Endothelial cell of umbilical vein (primary cell): ENCODE results near the gene NACA. TPM values are rescaled to one million over a fixed set of nuclear protein-coding genes. Genes with fewer than 3 reads are reported as not detected.

ENCODE experiments used
- BruUV-seq: library from RNA; stranded (reverse); fragments of 400-500 nt; replicated peaks from 2 replicates; lab custom pipeline; 2021; lab: Mats Ljungman, UMichigan
- CTCF ChIA-PET: fragments of 300-600, 350-600 bp; sonication (Branson Sonifier 250); formaldehyde crosslinking; loops from one replicate; lab custom pipeline; 2021; ENCODE audit warnings: antibody characterized with exemption, inconsistent platforms; lab: Charles Lee
- POLR2A ChIA-PET: fragments of 300-600, 350-600 bp; sonication (Branson Sonifier 250); formaldehyde crosslinking; loops from one replicate; lab custom pipeline; 2021; ENCODE audit warnings: antibody characterized with exemption, inconsistent platforms; lab: Charles Lee
- DNase-seq: peaks from one replicate; pipeline ENCODE4 v3.0.0-alpha.2; 2011; ENCODE audit warnings: low read depth, low spot score
- FAIRE-seq: peaks from 2 replicates; lab custom pipeline; 2011; peaks lifted over from hg19 to GRCh38; lab: Jason Lieb, UNC
- H2AFZ ChIP-seq: 2 replicates; pipeline ENCODE4 v1.6.0; 2012; ENCODE audit warnings: low read depth, low read length, control low read depth, inconsistent platforms
- H3K27ac ChIP-seq: 2 replicates; pipeline ENCODE4 v1.5.1; 2011; ENCODE audit warnings: low read depth, mild to moderate bottlenecking, control low read depth, low read length, moderate library complexity; ENCODE audit not compliant: insufficient read depth
- H3K27me3 ChIP-seq, 2 experiments: 2 replicates each; pipeline versions ENCODE4 v1.6.0 to v1.6.1; 2011; ENCODE audit warnings: low read length in 2 of 2, mixed read lengths in 1 of 2; ENCODE audit not compliant: control insufficient read depth in 2 of 2, insufficient read depth in 2 of 2
- H3K36me3 ChIP-seq, 2 experiments: 2 replicates in 1 of 2; 3 replicates in 1 of 2; pipeline ENCODE4 v1.5.1; 2011; ENCODE audit warnings: low read length in 2 of 2, mild to moderate bottlenecking in 1 of 2, moderate library complexity in 1 of 2; ENCODE audit not compliant: control insufficient read depth in 2 of 2, insufficient read depth in 2 of 2; ENCODE audit errors: extremely low read depth in 1 of 2
- H3K4me1 ChIP-seq: 3 replicates; pipeline ENCODE4 v1.5.1; 2011; ENCODE audit warnings: mild to moderate bottlenecking, low read length; ENCODE audit not compliant: control insufficient read depth, insufficient read depth; ENCODE audit errors: extremely low read depth
- H3K4me2 ChIP-seq: 2 replicates; pipeline ENCODE4 v1.6.1; 2011; ENCODE audit warnings: low read length, control low read depth, mixed read lengths; ENCODE audit not compliant: insufficient read depth
- H3K4me3 ChIP-seq, 3 experiments: fragments of 200-600 bp in 1 of 3; sonication (generic), shearing (Covaris generic) in 1 of 3; replicated peaks in 1 of 3; 2 replicates each; pipeline ENCODE4 v1.5.1; 2011 to 2016; ENCODE audit warnings: control low read depth in 3 of 3, low read length in 3 of 3, mild to moderate bottlenecking in 2 of 3, inconsistent platforms in 1 of 3, low read depth in 1 of 3, moderate library complexity in 1 of 3; ENCODE audit not compliant: insufficient read depth in 1 of 3
- H3K79me2 ChIP-seq: 2 replicates; pipeline ENCODE4 v1.6.0; 2012; ENCODE audit warnings: low read length, inconsistent platforms; ENCODE audit not compliant: control insufficient read depth, insufficient read depth
- H3K9ac ChIP-seq: replicated peaks from 2 replicates; pipeline ENCODE3; 2011; ENCODE audit warnings: low read length, control low read depth; ENCODE audit not compliant: insufficient read depth; ENCODE audit errors: extremely low read depth
- H3K9me1 ChIP-seq: replicated peaks from 3 replicates; pipeline ENCODE4 v1.6.0; 2011; ENCODE audit warnings: mild to moderate bottlenecking, low read length; ENCODE audit not compliant: control insufficient read depth, insufficient read depth; ENCODE audit errors: extremely low read depth
- H3K9me3 ChIP-seq: replicated peaks from 2 replicates; pipeline ENCODE4 v1.5.1; 2012; ENCODE audit warnings: low read length, inconsistent platforms; ENCODE audit not compliant: control insufficient read depth, insufficient read depth
- H4K20me1 ChIP-seq: replicated peaks from 2 replicates; pipeline ENCODE3; 2011; ENCODE audit warnings: mild to moderate bottlenecking, low read length; ENCODE audit not compliant: control insufficient read depth, insufficient read depth; ENCODE audit errors: extremely low read depth
- CTCF ChIP-seq, 2 donors: IDR thresholded peaks; 1 replicate in 1 of 2; 2 replicates in 1 of 2; pipeline ENCODE4 v1.5.1; 2011; ENCODE audit warnings: low read length in 2 of 2, mild to moderate bottlenecking in 2 of 2, moderate library complexity in 2 of 2, control low read depth in 1 of 2, inconsistent platforms in 1 of 2, low read depth in 1 of 2; ENCODE audit not compliant: insufficient read depth in 1 of 2; ENCODE audit errors: extremely low read depth in 1 of 2
- EZH2 ChIP-seq: IDR thresholded peaks from 2 replicates; pipeline ENCODE4 v1.6.1; 2012; ENCODE audit warnings: borderline replicate concordance, low read depth, mild to moderate bottlenecking, moderate library complexity, low read length, inconsistent platforms; ENCODE audit not compliant: severe bottlenecking
- FOS ChIP-seq: IDR thresholded peaks from 2 replicates; pipeline ENCODE4 v1.6.1; 2011; ENCODE audit warnings: mild to moderate bottlenecking, low read length, moderate library complexity, borderline replicate concordance; ENCODE audit not compliant: insufficient read depth
- GATA2 ChIP-seq: IDR thresholded peaks from 2 replicates; pipeline ENCODE4 v1.7.0; 2011; ENCODE audit warnings: low read depth, mild to moderate bottlenecking, moderate library complexity, mixed read lengths, low read length; ENCODE audit not compliant: insufficient read length, insufficient read depth
- JUN ChIP-seq: IDR thresholded peaks from 2 replicates; pipeline ENCODE4 v1.6.1; 2011; ENCODE audit warnings: borderline replicate concordance, low read depth; ENCODE audit not compliant: insufficient read length, insufficient read depth
- MAX ChIP-seq: IDR thresholded peaks from 2 replicates; pipeline ENCODE4 v1.6.1; 2011; ENCODE audit not compliant: insufficient read depth, insufficient read length
- MYC ChIP-seq: IDR thresholded peaks from one replicate; pipeline ENCODE4 v1.6.1; 2011; ENCODE audit warnings: mild to moderate bottlenecking, low read depth, low read length
- POLR2A ChIP-seq: IDR thresholded peaks from 2 replicates; pipeline ENCODE4 v1.6.1; 2012; ENCODE audit warnings: low read depth, mild to moderate bottlenecking, control low read depth, low read length
- POLR2AphosphoS5 ChIP-seq: IDR thresholded peaks from 2 replicates; pipeline ENCODE4 v1.6.1; 2012; ENCODE audit warnings: low read depth, mild to moderate bottlenecking, control low read depth, low read length, moderate library complexity; ENCODE audit not compliant: insufficient read depth
- dilution Hi-C: fragments of 300-500 bp; cut with MboI; formaldehyde crosslinking; loops from one replicate; pipeline ENCODE4 v1.15.0; 2019; ENCODE audit warnings: low sequenced_read_pairs; ENCODE audit not compliant: extremely low pct_ligation_motif_present
- intact Hi-C: fragments of 100-400 bp; cut with micrococcal nuclease; formaldehyde crosslinking; loops from one replicate; pipeline ENCODE4 v1.10.0; 2022
- polyA plus RNA-seq, 4 experiments: library from polyadenylated mRNA; depleted of rRNA in 3 of 4; stranded (reverse) in 3 of 4; unstranded in 1 of 4; fragments of >200 nt; gene quantifications; 2 replicates each; pipeline versions ENCODE4 v1.2.1 to v1.2.3, GENCODE V29; 2011 to 2012; ENCODE audit warnings: missing spikeins in 1 of 4
- total RNA-seq: library from RNA; stranded (reverse); gene quantifications from 2 replicates; pipeline ENCODE4 v1.2.3, GENCODE V29; 2021

The NACA gene
- total and polyA plus RNA-seq, 2 donors (not counting 3 experiments of a cell fraction or from before 2014, with no cell fraction given), result 260 to 892 TPM

DNA sequence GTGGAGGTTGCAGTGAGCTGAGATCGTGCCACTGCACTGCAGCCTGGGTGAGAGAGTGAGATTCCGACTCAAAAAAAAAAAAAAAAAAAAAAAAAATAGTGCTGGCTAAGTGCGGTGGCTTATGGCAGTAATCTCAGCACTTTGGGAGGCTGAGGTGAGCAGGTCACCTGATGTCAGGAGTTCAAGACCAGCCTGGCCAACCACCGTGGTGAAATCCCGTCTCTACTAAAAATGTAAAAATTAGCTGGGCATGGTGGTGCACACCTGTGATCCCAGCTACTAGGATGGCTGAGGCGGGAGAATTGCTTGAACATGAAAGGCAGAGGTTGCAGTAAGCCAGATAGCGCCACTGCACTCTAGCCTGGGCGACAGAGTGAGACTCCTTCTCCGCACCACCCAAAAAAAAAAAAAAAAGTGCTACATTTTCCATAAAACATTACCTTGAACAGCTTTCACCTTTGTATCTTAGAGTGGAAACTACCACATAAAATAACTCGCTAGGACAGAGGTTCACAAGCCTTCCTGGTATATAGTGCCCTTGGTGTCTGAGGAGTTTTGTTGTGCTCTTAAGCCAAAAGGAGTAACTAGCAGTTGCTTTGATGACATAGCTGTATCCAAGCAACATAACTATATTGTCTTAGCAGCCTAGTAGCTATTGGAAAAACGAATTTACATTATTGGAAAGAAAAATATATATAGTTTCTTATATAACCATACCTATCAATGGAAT, 48.1 kb downstream of the NACA start:
- no TSS peak for BruUV-seq
- Histone ChIP-seq H2AFZ (no peak overlapping the region), H3K27ac (no peak overlapping the region), H3K9me1 (no peaks in the 10 kb centered on the region), H3K4me2 (no peak overlapping the region), H3K36me3 (peaks cover 6 to 15% of the 10 kb centered on the region in 2 experiments), H3K79me2 (peaks cover 99% of the 10 kb centered on the region), H3K4me3 (no peak overlapping the region), H3K27me3 (no peaks in the 10 kb centered on the region), H3K4me1 (no peaks in the 10 kb centered on the region), H3K9me3 (no peaks in the 10 kb centered on the region), H3K9ac (no peak overlapping the region), H4K20me1 (peaks cover 8% of the 10 kb centered on the region)
- TF ChIP-seq JUN (no peak), EZH2 (no peak), POLR2AphosphoS5 (no peak), CTCF (IDR thresholded peaks at IDR 0.05; ENCODE audit: extremely low read depth in 1 of 2, insufficient read depth in 1 of 2, low read depth in 1 of 2, low read length in 2 of 2) (no peak), MAX (no peak), POLR2A (no peak), GATA2 (no peak), FOS (no peak), MYC (no peak)
- FAIRE-seq, result no peak
- ChIA-PET POLR2A (no interaction called here), CTCF (interaction anchor here (1.8 kb wide), 1 partner anchor 40 kb away, joined by 9 read pairs; no protein-coding TSS in a partner anchor)
- dilution Hi-C loops, result no loop called here
- DNase-seq, result no peak
- intact Hi-C loops, result no loop called here
